ENCODE data around the gene ATP6V0B. TPM values are rescaled to one million over a fixed set of nuclear protein-coding genes. Genes with fewer than 3 reads are reported as not detected.
A peak's percentile ranks its signal among the peaks of the same experiment; 100 is the strongest.

The ATP6V0B gene
- total RNA-seq, 4 donors from 2014 or later, result 29.2 to 203 (median 97.9) TPM

- in situ Hi-C loops (cut with MboI; ENCODE audit: low pct_ligation_motif_present in 1 of 4, low pct_unique_long_range_greater_than_20kb in 1 of 4, low sequenced_read_pairs in 3 of 4) (no loop called here), intact Hi-C loops (cut with DNase I; ENCODE audit: low total_unique reads) (no loop called here)
- H3K36me3 ChIP-seq, result no peaks in the 10 kb centered on the region
- 86% methylated on average over 9 of the region's 9 CpGs; no CpG with 5 or more reads in 1 of the 2 donors for WGBS, 2 donors (ENCODE audit: low coverage in 1 of 2)
- H3K4me3 ChIP-seq, result peak overlapping the region in 2 of 4 donors; percentile 73 to 89
- H3K9me3 ChIP-seq, result no peaks in the 10 kb centered on the region
- peaks cover 16 to 27% (median 23%) of the 10 kb centered on the region in 4 donors for H3K4me1 ChIP-seq
- no peaks in the 10 kb centered on the region for H3K27me3 ChIP-seq
- H3K27ac ChIP-seq, result no peak overlapping the region
- TF ChIP-seq POLR2A (IDR thresholded peaks at IDR 0.05) (no peak), POLR2AphosphoS5 (IDR thresholded peaks at IDR 0.05) (no peak), CTCF (IDR thresholded peaks at IDR 0.05) (no peak), EP300 (IDR thresholded peaks at IDR 0.05; ENCODE audit: low read depth) (no peak)
- no peak for DNase-seq
Observed at GRCh38 chr1:43970911-43971310, 3.8 kb upstream of the ATP6V0B start.

GRCh38 chr1:43971336-43971980, 3.3 kb upstream of the ATP6V0B start:
- Histone ChIP-seq H3K9me3 (no peaks in the 10 kb centered on the region), H3K4me3 (no peak overlapping the region), H3K27me3 (no peaks in the 10 kb centered on the region), H3K4me1 (peaks cover 21 to 32% (median 28%) of the 10 kb centered on the region in 4 donors), H3K27ac (no peak overlapping the region), H3K36me3 (no peaks in the 10 kb centered on the region)
- intact Hi-C loops (cut with DNase I; ENCODE audit: low total_unique reads) (no loop called here), in situ Hi-C loops (cut with MboI; ENCODE audit: low pct_ligation_motif_present in 1 of 4, low pct_unique_long_range_greater_than_20kb in 1 of 4, low sequenced_read_pairs in 3 of 4) (no loop called here)
- TF ChIP-seq POLR2A (IDR thresholded peaks at IDR 0.05), result no peak
- no peak for TF ChIP-seq CTCF (IDR thresholded peaks at IDR 0.05)
- TF ChIP-seq POLR2AphosphoS5 (IDR thresholded peaks at IDR 0.05), result no peak
- TF ChIP-seq EP300 (IDR thresholded peaks at IDR 0.05; ENCODE audit: low read depth), result no peak
- no peak for DNase-seq
- WGBS, 2 donors (ENCODE audit: low coverage in 1 of 2), result 97 to 100% methylated on average over 1 to 17 of the region's 17 CpGs

GRCh38 chr1:43973981-43974442, 748 bp upstream of the ATP6V0B start:
- Histone ChIP-seq H3K36me3 (peaks cover 0 to 5% (median 0%) of the 10 kb centered on the region in 4 donors), H3K4me1 (peaks cover 38 to 52% (median 47%) of the 10 kb centered on the region in 4 donors), H3K9me3 (no peaks in the 10 kb centered on the region), H3K4me3 (peak overlapping the region; percentile 60 to 97 (median 94)), H3K27ac (peak overlapping the region; percentile 90 to 96 (median 96)), H3K27me3 (no peaks in the 10 kb centered on the region)
- in situ Hi-C loops (cut with MboI; ENCODE audit: low pct_ligation_motif_present in 1 of 4, low pct_unique_long_range_greater_than_20kb in 1 of 4, low sequenced_read_pairs in 3 of 4), result no loop called here
- no peak for DNase-seq
- WGBS, 2 donors (ENCODE audit: low coverage in 1 of 2), result 30 to 32% methylated on average over 7 to 9 of the region's 9 CpGs
- intact Hi-C loops (cut with DNase I; ENCODE audit: low total_unique reads), result no loop called here
- no peak for TF ChIP-seq EP300 (IDR thresholded peaks at IDR 0.05; ENCODE audit: low read depth)
- TF ChIP-seq CTCF (IDR thresholded peaks at IDR 0.05), result no peak
- TF ChIP-seq POLR2A (IDR thresholded peaks at IDR 0.05), result no peak
- TF ChIP-seq POLR2AphosphoS5 (IDR thresholded peaks at IDR 0.05), result no peak

- Histone ChIP-seq H3K4me1 (peaks cover 42 to 56% (median 53%) of the 10 kb centered on the region in 4 donors), H3K4me3 (peak overlapping the region; percentile 60 to 97 (median 94)), H3K36me3 (peaks cover 0 to 5% (median 0%) of the 10 kb centered on the region in 4 donors), H3K27me3 (no peaks in the 10 kb centered on the region), H3K27ac (peak overlapping the region; percentile 90 to 96 (median 96)), H3K9me3 (no peaks in the 10 kb centered on the region)
- intact Hi-C loops (cut with DNase I; ENCODE audit: low total_unique reads), result no loop called here
- 2% methylated on average over 34 of the region's 34 CpGs; no CpG with 5 or more reads in 1 of the 2 donors for WGBS, 2 donors (ENCODE audit: low coverage in 1 of 2)
- in situ Hi-C loops (cut with MboI; ENCODE audit: low pct_ligation_motif_present in 1 of 4, low pct_unique_long_range_greater_than_20kb in 1 of 4, low sequenced_read_pairs in 3 of 4), result no loop called here
- TF ChIP-seq EP300 (IDR thresholded peaks at IDR 0.05; ENCODE audit: low read depth), result no peak
- no peak for TF ChIP-seq POLR2A (IDR thresholded peaks at IDR 0.05)
- TF ChIP-seq CTCF (IDR thresholded peaks at IDR 0.05), result no peak
- no peak for TF ChIP-seq POLR2AphosphoS5 (IDR thresholded peaks at IDR 0.05)
- peak; percentile 73 for DNase-seq
Observed at GRCh38 chr1:43975249-43975961, 645 bp downstream of the ATP6V0B start.
